Thyroid gland (tissue), 4 donors: ENCODE results near the gene FZD2.

Experiments used
- POLR2A ChIP-seq, 2 donors: fragments of 450-650 bp; IDR thresholded peaks; one replicate each; pipeline ENCODE4 v1.6.1; 2017; ENCODE audit warnings: antibody characterized with exemption in 2 of 2, mild to moderate bottlenecking in 2 of 2, moderate library complexity in 1 of 2
- TF ChIP-seq, protein P1 (sequence below), 6 experiments: fragments of 200-600 bp in 3 of 6; fragments of 450-650 bp in 3 of 6; sonication (generic) in 3 of 6; IDR thresholded peaks; one replicate each; pipeline ENCODE4 v1.5.1; 2016 to 2019; ENCODE audit warnings: antibody characterized with exemption in 6 of 6, mild to moderate bottlenecking in 2 of 6, inconsistent platforms in 1 of 6, moderate library complexity in 1 of 6

DNA sequence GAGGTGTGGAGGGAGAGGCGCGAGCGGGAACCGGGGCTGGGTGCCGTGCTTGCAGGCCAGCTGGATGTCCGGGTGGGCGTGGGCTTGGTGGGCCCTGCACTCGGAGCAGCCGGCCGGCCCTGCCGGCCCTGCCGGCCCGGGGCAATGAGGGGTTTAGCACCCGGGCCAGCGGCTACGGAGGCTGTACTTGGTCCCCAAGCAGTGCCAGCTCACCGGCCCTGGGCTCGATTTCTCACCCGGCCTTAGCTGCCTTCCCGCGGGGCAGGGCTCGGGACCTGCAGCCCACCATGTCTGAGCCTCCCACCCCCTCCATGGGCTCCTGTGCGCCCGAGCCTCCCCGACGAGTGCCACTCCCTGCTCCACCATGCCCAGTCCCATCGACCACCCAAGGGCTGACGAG, 29.3 kb upstream of the FZD2 start:
- TF ChIP-seq, protein P1, sequence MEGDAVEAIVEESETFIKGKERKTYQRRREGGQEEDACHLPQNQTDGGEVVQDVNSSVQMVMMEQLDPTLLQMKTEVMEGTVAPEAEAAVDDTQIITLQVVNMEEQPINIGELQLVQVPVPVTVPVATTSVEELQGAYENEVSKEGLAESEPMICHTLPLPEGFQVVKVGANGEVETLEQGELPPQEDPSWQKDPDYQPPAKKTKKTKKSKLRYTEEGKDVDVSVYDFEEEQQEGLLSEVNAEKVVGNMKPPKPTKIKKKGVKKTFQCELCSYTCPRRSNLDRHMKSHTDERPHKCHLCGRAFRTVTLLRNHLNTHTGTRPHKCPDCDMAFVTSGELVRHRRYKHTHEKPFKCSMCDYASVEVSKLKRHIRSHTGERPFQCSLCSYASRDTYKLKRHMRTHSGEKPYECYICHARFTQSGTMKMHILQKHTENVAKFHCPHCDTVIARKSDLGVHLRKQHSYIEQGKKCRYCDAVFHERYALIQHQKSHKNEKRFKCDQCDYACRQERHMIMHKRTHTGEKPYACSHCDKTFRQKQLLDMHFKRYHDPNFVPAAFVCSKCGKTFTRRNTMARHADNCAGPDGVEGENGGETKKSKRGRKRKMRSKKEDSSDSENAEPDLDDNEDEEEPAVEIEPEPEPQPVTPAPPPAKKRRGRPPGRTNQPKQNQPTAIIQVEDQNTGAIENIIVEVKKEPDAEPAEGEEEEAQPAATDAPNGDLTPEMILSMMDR (IDR thresholded peaks at IDR 0.05) = no peak
- no peak for TF ChIP-seq POLR2A (IDR thresholded peaks at IDR 0.05)
